Parathyroid adenoma (tissue), 2 donors: ENCODE results near the gene SOCS1.

Source experiments
- H2AFZ ChIP-seq: fragments of 300-600 bp; sonication (generic); one replicate; pipeline ENCODE4 v1.7.0; 2017; ENCODE audit warnings: antibody characterized with exemption, mild to moderate bottlenecking
- H3K27ac ChIP-seq: fragments of 300-600 bp; sonication (generic); one replicate; pipeline ENCODE4 v1.7.0; 2017
- H3K27me3 ChIP-seq: fragments of 300-600 bp; sonication (generic); one replicate; pipeline ENCODE4 v1.7.0; 2017; ENCODE audit warnings: low read length; ENCODE audit not compliant: control insufficient read depth, insufficient read depth
- H3K36me3 ChIP-seq: fragments of 300-600 bp; sonication (generic); one replicate; pipeline ENCODE4 v1.7.0; 2017; ENCODE audit warnings: low read length; ENCODE audit not compliant: control insufficient read depth, insufficient read depth
- H3K4me1 ChIP-seq: fragments of 300-600 bp; sonication (generic); one replicate; pipeline ENCODE4 v1.7.0; 2017; ENCODE audit warnings: control low read depth
- H3K4me2 ChIP-seq: fragments of 300-600 bp; sonication (generic); one replicate; pipeline ENCODE4 v1.7.0; 2017; ENCODE audit warnings: low read length
- H3K4me3 ChIP-seq: fragments of 300-600 bp; sonication (generic); one replicate; pipeline ENCODE4 v1.7.0; 2017; ENCODE audit warnings: low read depth, low read length
- H3K79me2 ChIP-seq: fragments of 300-600 bp; sonication (generic); one replicate; pipeline ENCODE4 v1.7.0; 2017; ENCODE audit warnings: control low read depth
- H3K9ac ChIP-seq: fragments of 300-600 bp; sonication (generic); one replicate; pipeline ENCODE4 v1.7.0; 2017; ENCODE audit warnings: mild to moderate bottlenecking
- H3K9me3 ChIP-seq: fragments of 300-600 bp; sonication (generic); one replicate; pipeline ENCODE4 v1.7.0; 2017; ENCODE audit warnings: low read length; ENCODE audit not compliant: control insufficient read depth
- TF ChIP-seq, protein P1 (sequence below): fragments of 300-600 bp; sonication (generic); IDR thresholded peaks from one replicate; pipeline ENCODE4 v1.7.0; 2017; ENCODE audit warnings: antibody characterized with exemption, mild to moderate bottlenecking
- donor health status: primary hyperparathyroidism.

The SOCS1 gene

DNA sequence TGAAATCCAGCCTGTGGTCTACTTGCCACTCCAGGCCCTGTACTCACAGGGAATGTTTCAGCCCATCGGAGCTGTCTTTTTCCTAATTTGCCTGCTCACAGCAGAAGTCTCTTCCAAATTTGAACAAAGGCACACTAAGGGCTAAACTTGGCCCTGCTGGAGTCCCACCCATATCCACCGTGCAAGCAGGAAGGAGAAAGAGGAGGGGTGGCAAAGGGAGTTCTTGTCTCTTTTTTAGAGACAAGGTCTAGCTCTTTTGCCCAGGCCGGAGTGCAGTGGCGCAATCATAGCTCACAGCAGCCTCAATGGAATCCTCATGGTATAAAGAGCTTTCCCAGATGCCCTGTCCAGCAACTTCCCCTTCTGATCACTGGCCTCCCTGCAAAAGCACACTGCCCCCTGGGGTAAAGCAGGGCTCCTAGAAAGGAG lies 27.8 kb upstream of the SOCS1 start:
- Histone ChIP-seq H3K9ac (no peak overlapping the region), H3K79me2 (no peaks in the 10 kb centered on the region), H3K4me2 (no peak overlapping the region), H3K27me3 (no peaks in the 10 kb centered on the region), H3K36me3 (no peaks in the 10 kb centered on the region), H3K9me3 (no peaks in the 10 kb centered on the region), H3K4me1 (no peaks in the 10 kb centered on the region), H2AFZ (no peak overlapping the region), H3K4me3 (no peak overlapping the region), H3K27ac (no peak overlapping the region)
- TF ChIP-seq, protein P1, sequence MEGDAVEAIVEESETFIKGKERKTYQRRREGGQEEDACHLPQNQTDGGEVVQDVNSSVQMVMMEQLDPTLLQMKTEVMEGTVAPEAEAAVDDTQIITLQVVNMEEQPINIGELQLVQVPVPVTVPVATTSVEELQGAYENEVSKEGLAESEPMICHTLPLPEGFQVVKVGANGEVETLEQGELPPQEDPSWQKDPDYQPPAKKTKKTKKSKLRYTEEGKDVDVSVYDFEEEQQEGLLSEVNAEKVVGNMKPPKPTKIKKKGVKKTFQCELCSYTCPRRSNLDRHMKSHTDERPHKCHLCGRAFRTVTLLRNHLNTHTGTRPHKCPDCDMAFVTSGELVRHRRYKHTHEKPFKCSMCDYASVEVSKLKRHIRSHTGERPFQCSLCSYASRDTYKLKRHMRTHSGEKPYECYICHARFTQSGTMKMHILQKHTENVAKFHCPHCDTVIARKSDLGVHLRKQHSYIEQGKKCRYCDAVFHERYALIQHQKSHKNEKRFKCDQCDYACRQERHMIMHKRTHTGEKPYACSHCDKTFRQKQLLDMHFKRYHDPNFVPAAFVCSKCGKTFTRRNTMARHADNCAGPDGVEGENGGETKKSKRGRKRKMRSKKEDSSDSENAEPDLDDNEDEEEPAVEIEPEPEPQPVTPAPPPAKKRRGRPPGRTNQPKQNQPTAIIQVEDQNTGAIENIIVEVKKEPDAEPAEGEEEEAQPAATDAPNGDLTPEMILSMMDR: no peak

DNA sequence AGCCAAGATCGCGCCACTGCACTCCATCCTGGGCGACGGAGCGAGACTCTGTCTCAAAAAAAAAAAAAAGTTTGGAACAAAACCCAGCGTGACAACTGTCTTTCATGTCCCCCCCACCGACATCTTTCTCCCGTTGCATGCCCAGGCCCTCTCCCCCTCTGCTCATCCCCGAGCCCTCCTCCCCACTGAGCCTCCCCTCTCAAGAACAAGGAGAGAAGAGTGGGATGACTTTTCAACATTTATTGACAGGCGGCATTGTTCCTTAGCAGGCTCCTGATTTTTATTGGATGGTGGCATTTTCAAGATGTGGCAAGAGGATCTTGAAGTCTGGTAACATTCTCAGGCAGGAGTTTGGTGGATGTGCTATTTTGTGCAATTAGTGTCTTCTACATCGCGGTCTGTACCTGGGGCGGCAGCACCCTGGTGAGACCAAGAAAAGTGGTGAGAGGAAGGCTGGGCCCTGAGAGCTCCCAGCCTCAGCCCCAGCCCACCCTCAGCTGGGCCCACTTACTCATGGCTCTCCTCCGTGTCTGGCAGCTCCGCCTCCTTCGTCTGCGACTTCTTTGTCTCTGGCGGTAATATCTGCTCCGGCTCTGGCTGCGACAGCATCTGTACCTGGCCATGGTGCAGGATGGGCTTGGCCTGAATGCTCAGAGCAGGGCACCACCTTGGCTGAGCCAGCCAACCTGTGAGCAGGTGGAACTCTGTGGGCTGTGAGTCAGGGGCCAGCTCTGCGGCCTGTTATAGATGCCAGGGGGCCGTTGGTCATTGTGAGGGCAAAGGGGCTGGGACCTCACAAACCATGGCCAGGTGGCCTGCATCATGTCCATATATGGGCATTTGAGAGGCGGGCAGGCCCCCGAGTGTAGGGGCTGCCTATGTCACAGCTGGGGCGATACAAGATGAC lies 24.9 kb upstream of the SOCS1 start, which contains the start of gene PRM1:
Gene PRM1 (minus strand): TSS at position 715 of the 907 bp plus-strand sequence. CDS start 92 bp downstream, at position 623.
- H3K4me3 ChIP-seq: no peak within 1 kb of the TSS
- TF ChIP-seq, protein P1: no peak

DNA sequence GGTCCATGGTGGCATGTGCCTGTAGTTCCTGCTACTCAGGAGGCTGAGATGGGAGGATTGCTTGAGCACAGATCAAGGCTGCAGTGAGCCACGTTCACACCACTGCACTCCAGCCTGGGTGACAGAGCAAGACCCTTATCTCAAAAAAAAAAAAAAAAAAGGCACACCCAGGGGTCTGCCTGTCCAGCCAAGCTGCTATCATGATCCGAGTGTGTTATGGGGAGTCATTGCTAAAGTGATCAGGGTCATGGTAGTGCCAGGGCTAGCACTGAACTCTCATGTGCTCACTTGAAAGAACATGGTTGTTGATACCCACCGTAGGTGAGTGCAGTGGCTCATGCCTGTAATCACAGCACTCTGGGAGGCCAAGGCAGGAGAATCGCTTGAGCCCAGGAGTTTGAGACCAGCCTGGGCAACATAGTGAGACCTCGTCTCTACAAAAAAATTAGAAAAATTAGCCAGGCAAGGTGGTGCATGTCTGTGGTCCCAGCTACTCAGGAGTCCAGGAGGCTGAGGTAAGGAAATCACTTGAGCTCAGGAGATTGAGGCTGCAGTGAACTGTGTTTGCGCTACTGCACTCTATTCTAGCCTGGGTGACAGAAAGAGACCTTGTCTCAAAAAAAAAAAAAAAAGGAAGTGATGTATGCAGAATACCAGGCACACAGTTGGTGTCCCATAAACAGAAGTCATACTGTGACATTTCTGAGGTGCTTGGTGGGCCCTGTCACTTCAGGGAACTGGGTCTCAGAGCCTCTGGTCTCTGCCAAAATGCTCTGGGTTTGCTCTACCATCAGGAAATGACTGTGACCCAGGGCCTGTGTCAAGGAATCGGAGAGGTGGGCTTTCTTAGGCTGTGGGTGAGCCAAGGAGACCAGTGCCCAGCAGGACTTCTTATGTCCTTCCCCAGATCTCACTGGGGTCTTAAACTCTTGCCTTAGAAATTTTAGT lies 23.0 kb upstream of the SOCS1 start:
- TF ChIP-seq, protein P1: no peak
- no peaks in the 10 kb centered on the region for H3K4me1 ChIP-seq
- no peak overlapping the region for H3K4me3 ChIP-seq
- no peaks in the 10 kb centered on the region for H3K36me3 ChIP-seq
- H3K9ac ChIP-seq: no peak overlapping the region
- H3K27me3 ChIP-seq: no peaks in the 10 kb centered on the region
- no peak overlapping the region for H3K4me2 ChIP-seq
- H3K79me2 ChIP-seq: no peaks in the 10 kb centered on the region
- no peaks in the 10 kb centered on the region for H3K9me3 ChIP-seq
- H3K27ac ChIP-seq: no peak overlapping the region
- H2AFZ ChIP-seq: no peak overlapping the region

More for the DNA sequence above, 24.9 kb upstream of the SOCS1 start, which contains the start of gene PRM1:
- Histone ChIP-seq H3K27me3 (no peaks in the 10 kb centered on the region), H3K36me3 (no peaks in the 10 kb centered on the region), H3K4me1 (no peaks in the 10 kb centered on the region), H3K79me2 (no peaks in the 10 kb centered on the region), H2AFZ (no peak within 1 kb of the TSS), H3K27ac (no peak within 1 kb of the TSS), H3K9ac (no peak within 1 kb of the TSS), H3K4me2 (no peak within 1 kb of the TSS), H3K9me3 (no peaks in the 10 kb centered on the region)

DNA sequence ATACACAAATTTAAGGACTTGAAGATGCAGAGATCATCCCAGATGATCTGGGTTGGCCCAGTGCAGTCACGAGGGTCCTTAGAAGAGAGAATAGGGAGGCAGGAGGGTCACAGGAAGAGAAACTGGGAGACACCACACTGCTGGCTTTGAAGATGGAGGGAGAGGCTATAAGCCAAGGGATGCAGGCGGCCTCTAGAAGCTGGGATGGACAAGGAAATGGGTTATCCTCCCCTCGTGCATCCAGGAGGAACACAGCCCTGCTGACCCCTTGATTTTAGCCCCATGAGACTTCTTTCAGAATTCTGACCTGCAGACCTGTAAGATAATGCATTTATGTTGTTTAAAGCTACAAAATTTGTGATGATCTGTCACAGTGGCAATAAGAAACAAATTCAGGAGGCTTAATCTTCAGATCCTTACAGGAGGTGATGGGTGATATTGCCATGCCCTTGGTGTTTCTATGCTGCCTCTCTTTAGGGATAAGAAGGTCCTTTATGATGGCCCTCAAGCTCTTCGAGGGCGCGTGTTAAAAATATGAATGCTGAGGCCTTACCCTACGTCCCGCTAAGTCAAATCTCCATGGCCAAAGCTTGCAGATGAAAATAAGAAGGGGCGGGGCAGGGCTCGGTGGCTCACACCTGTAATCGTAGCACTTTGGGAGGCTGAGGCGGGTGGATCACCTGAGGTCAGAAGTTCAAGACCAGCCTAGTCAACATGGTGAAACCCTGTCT lies 21.8 kb upstream of the SOCS1 start:
- H3K9me3 ChIP-seq: no peaks in the 10 kb centered on the region
- TF ChIP-seq, protein P1: no peak
- no peak overlapping the region for H3K27ac ChIP-seq
- no peak overlapping the region for H3K9ac ChIP-seq
- H3K4me3 ChIP-seq: no peak overlapping the region
- H3K4me2 ChIP-seq: no peak overlapping the region
- H3K36me3 ChIP-seq: no peaks in the 10 kb centered on the region
- no peak overlapping the region for H2AFZ ChIP-seq
- no peaks in the 10 kb centered on the region for H3K79me2 ChIP-seq
- H3K4me1 ChIP-seq: no peaks in the 10 kb centered on the region
- no peaks in the 10 kb centered on the region for H3K27me3 ChIP-seq
